Activated CD4-positive, alpha-beta T cell treated with anti-CD3 and anti-CD28 coated beads, Interleukin-2, amount 50 U/mL, for 48 hours (primary cell): Measurements from ENCODE around the gene ZNF581.

Source experiments
- DNase-seq, 2 experiments: peaks; one replicate each; pipeline ENCODE4 v3.0.0-alpha.2; 2020

The ZNF581 gene

DNA sequence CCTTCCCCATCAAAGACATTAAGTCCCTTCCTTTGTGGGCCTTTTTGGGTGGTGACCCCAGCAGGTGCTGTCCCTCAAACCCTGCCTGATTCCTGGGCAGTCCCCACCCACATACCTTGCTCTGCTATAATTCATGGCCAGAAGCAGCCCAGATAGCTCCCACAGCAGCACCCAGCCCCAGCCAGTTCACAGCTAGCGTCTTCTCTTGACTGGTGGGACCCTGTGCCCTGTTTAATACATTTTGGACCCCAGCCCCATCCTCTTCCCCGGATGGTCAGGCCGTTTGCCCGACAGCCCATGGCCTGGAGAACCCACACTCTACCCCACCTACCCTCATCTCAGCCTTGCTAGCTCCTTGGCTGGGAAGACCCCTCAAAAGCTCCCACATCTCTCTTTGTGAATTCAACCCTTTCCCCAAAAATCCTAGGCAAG is 6.7 kb downstream of the ZNF581 start:
- DNase-seq: peak; percentile 32 to 41

DNA sequence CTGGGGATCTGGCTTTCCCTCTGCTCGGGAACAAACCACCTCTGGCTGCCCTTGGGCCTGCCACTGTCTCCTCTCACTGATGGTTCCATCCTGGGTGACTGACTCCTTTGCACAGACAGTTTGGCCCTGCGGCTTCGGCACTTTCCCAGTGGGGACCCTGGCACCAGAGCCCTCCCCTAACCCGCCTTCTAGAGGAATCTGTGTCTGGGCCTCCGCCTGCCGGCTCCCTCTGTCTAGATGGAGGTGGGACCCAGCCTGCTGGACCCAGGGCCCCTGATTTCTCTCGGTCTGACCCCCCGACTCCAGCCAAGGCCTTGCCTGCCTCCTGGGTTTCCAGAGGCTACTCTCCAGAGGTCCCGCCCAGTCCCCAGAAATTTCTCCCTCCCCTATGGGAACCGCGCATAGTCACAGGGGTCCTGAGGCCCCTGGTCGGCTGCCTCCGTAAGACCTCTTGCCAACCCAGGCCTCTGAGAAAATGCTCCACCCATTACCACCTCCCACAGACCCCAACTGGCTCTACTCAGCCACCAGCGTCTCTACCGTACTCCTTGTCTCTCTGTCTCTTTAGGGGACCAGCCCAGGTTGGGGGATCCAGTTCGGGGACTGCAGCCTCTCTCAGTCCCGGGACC is 7.3 kb downstream of the ZNF581 start:
- no peak for DNase-seq

DNA sequence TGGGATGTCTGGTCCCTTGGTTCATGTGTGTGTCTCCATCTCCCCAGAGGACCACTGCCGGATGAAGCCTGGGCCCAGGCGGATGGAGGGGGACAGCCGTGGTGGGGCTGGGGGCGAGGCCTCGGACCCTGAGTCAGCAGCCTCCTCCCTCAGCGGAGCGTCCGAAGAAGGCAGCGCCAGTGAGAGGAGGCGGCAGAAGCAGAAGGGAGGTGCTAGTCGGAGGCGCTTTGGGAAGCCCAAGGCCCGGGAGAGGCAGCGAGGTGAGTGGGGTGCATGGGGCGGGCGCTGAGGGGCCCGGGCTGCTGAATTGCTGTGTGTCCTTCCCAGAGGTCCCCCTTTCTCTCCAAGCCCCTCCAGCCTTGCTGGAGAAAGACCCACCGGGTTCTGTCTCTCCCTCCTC is 7.8 kb downstream of the ZNF581 start:
- DNase-seq: no peak

DNA sequence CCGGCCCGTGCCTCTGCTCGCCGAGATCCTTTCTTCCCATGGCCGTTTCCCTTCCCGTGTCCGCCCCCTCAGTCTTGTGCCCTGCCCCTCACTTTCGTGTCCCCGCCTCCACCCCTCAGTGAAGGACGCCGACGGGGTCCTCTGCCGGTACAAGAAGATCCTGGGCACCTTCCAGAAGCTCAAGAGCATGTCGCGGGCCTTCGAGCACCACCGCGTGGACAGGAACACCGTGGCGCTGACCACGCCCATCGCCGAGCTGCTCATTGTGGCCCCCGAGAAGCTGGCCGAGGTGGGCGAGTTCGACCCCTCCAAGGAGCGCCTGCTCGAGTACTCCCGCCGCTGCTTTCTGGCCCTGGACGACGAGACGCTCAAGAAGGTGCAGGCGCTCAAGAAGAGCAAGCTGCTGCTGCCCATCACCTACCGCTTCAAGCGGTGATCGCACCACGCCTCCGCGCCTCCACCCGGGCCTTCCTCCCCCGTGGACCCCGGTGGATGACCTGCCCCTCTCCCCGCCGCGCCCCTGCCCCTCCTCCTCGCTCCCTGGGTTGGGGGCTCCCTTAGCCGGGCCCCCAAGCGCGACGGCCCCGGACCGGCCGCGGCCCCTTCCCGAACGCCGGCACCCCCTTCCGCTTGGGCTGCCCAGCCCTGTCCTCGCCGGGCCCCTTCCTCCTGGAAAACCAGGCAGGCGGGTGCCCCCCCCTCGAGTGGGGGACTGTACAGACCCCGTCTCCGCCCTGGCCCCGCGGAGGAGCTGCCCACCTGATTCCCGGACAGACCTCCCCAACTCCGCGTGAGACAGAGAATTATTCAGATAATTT is 9.1 kb downstream of the ZNF581 start:
- no peak for DNase-seq

DNA sequence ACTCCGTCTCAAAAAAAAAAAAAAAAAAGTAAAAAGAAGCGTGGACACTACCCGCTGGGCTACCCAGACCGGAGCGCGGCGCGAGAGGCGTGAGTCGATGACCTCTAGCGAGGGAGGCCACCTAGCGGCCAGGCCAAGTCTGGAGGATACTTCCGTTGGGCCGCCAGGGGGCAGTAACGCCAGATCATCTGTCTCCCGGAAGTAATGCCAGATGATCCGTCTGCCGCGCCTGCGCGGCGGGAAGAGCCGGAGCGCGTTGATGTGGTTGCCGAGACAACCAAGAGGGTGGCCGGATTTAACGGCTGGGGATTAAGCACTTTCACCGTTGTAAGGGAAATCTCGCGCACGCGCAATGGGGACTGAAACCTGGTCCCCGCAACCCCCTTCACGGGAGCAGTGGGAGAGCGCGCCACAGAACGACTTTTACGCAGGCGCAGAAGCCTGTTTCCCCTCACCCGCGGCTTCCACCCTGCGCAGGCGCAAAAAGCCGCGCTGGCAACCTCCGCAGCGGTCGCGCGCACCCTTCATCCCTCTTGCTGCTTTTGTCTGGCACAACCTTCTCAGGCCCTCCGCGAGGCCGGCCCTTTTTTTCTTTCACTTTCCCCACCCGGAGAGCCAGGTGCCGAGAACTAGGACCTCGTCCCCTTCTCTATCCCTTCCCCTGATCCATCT is 10.3 kb downstream of the ZNF581 start:
- DNase-seq: peak; percentile 96 to 97

DNA sequence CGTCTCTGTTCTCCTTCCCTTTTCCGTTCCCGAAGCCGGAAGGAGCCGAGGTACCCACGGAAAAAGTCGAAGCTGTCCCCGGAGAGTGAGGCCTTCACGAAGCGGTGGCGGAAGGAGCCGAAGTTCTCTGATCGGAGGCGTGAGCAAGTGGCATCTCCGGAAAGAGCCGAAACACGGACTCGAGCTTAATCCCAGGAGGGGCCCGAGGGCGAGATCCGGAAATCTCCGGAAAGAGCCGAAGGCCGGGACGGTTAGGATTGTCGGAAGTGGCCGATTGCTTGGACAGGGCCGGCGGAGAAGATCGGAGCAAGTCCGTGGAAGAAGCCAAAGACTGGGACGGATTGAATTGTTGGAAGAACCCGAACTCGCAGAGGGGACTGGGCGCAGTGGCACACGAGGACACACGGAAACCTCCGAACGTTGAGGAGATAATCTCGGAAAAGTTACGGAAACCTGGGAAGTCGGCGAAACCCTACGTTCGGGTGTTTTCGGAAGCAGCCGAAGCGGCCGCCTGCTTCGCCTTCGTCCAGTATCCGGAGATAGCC is 10.9 kb downstream of the ZNF581 start:
- peak; percentile 98 to 99 for DNase-seq

DNA sequence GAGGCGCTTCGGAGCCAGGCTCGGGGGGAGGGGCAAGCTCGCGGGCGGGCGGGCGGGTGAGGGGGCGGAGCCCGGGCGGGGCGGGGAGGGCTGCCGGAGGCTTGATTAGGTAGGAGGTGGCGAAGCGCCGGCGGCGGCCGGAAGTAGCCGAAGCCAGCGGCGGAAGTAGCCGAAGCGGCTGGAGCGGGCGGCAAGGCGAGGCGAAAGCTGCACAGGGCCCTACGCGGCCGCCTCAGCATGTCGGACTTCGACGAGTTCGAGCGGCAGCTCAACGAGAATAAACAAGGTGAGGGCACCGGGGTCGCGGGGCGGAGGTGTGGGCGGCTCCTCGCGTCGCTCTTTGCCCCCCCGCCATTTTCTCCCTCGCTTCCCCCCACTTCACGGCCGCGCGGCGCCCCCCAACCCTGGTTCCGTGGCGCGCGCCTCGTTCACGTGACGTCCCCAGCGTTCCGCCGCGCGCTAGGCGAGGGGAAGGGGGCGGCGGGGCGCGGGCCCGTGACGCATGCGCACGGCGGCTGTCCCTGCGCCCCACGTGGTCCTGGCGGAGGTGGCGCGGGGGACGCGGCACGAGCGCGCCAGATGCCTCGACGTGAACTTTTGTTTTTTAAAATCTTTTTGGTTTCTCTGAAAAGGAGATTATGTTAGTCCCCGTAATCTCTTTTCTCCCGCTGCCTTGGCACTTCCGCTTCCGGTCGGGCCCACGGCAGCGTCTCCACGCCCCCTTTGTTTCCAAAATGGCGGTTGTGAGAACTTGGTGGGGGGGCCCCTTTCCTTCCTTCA is 11.6 kb downstream of the ZNF581 start, which contains the start of gene U2AF2:
U2AF2 (plus strand) TSS at position 168 of the 780 bp plus-strand sequence; CDS start at position 238, 70 bp downstream.
- peak; percentile 95 to 96 for DNase-seq

DNA sequence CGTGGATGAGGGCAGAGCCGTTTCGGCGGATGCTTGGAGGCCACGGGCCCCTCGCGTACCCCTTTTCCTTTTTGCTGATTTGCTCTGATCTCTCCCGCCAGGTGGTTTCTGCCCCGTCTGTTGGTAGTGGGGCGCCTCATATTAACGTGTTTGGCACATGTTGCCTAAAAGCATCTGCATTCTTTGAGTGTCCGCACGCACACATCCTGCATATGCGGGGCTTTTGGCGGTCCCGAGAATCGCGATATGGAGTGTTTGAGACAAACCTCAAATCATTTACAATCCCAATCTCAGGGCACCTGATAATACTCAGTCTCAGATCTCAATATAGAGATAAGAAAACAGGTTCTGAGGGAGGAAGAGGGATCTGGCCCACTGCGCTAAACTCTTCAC is 12.2 kb downstream of the ZNF581 start:
- DNase-seq: no peak

DNA sequence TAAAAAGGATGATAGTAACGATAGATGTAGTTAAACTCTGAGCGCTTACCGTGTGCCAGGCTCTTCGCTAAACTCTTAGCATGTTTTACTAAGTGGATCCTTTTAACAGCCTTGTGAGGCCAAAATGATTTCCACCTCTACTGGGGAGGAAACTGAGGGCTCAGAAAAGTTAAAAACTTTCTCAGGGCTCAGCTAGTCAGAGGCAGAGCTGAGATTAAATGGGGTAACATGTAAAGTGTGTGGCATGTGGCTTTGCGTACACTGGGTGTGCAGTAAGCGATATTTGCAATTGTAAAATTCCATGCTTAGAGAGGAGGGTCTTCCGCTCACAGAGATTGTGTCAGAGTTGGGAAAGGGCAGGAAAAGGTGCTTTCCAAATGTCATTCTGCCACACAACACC is 13.1 kb downstream of the ZNF581 start:
- no peak for DNase-seq

DNA sequence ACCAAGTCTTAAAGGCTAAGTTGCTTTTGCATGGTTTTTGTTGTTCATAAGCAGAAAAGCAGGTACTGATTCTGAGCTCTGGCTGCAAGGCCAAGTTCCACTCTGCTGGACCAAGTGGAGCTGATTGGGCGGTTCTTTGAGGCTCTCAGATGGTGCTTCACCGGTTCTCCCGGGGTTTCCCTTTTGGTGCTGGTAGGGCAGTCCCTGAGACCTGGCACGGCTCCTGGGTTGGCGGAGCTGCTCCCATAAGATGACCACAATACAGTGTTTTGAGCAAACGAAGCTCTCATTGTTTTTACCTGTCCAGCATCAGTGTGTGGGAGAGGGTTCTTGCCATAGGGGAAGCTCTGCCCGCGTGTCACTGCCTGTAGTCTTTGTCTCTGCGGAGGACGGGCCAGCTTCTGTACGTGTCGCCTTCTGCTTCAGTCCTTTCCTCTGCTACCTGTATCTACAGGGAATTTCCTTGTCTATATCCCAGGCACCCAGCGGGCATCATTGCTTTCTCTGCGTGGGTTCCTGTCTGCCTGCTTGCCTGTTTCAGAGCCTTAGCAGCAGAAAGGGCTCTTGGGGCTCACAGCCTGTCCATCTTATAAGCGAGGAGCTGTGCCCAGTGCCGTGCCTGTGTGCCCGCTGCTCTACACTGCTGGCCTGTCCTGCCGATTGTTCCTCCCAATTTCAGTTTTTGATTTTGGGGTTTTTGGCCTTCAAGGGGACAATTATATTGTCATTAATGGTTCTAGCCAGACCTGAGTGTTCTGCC is 13.7 kb downstream of the ZNF581 start:
- DNase-seq: peak; percentile 31 to 54

DNA sequence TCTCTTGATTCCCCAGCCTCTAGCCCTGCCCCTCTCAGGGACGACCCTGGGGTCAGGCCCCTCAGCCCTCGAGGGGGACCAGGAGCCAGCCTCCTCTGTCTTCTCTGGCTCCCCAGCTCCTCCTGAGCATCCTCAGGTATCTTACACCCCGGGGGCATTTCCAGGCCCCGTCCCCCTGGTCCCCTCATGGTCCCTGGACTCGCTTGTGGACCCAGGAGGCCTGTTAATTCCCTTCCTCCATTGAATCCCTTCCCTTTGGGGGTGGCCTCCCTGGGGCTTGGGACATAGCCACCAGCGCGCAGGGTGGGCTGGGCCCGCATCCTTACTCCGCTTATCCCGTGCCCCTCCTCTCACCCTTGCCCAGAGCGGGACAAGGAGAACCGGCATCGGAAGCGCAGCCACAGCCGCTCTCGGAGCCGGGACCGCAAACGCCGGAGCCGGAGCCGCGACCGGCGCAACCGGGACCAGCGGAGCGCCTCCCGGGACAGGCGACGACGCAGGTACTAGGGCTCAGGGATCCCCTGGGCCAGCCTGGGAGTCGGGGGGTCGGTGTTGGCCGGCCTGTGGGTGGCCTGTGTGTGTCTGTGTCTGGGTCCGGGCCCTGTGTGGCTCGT is 15.5 kb downstream of the ZNF581 start:
- DNase-seq: no peak

DNA sequence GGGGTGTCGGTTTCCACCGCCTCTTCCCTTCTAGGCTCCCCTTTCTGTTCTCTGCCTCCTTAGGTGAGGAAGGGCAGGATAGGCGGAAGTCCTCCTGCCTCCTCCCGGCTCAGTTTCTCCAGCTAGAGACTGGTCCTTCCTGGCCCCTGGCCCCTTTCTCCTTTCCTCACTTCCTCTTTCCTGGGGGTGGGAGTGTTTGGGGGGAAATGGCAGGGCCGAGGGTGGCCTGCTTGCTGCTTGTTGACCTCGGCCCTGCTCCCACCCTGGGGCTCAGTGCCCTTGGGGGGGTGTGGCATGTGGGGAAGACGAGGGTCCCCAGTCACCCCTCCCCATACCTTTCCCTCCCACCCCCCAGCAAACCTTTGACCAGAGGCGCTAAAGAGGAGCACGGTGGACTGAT is 16.4 kb downstream of the ZNF581 start:
- DNase-seq: no peak

DNA sequence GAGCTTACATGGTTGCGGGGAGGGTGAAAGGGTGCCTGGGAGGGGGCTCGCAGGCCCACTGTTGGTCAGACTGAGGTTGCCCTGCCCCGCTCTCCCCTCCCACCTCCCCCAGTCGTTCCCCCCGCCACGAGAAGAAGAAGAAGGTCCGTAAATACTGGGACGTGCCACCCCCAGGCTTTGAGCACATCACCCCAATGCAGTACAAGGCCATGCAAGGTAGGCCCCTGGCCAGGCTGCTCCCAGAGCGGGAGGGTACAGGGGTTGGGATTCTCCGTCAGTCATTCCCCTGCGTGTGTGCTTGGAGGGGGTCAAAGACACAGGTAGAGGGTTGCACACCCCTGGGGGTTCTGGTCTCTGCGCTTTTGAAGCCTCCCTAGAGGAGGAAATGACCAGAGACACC is 17.0 kb downstream of the ZNF581 start:
- no peak for DNase-seq

DNA sequence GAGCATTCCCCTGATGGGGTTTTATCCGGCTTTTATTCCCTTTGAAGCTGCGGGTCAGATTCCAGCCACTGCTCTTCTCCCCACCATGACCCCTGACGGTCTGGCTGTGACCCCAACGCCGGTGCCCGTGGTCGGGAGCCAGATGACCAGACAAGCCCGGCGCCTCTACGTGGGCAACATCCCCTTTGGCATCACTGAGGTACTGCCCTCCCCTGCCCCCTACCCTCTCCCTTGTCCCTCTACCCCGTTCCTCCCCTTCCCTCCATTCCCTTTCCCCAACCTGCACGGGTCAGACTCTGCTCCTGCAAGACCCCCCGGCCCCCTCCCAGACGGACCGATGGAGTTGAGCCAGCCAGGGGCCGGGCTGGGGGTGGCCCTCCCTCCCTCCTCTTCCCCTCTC is 17.5 kb downstream of the ZNF581 start:
- DNase-seq: no peak

DNA sequence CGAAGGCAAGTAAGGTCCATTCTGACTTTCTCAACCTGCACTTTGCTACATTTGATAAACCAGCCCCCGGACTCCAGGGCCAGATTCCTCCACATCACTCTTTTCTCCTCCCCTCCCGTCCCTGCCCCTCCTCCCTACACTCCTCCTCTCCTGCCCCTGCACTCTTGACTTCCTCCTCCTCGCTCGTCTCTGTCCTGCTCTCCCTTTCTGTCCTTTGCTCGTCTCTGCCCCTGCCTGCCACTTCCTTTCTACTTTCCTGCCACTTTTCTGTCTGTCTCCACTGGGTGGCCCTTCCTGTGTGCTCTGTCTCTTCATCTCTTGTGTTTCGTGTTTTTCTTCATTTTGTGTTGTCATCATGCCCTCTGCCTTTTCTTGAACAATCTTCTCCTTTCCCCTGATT is 18.4 kb downstream of the ZNF581 start:
- no peak for DNase-seq

DNA sequence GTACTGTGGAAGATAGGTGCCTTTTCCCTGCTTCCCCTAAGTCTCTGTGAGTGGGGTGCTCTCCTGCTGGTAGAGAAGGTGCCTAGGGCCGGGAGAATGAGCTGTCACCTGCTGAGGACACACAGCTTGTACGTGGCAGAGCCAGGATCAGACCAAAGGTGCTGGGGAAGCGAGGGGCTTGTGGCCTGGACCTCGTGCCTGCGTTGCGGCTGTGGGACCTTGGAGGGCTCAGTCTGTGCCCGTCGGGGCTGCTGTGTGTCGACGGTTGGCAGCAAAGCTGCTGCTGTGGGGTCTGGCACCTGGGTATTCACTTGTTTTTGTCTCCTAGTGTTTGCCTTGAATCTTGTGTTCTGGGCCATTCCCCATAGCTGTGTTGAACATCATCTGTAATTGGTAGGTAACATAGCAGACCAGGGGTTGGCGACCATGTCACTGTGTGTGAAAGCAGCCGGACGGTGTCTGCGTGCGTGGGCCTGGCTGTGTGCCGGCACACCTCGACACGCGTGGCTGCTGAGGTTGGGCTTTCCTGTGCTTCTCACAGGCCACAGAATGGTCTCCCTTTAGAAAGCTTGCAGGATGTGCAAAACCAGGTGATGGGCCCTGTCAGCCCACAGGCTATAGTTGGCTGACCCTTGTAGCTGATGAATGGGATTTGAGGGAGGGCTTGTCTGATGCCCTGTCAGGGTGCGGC is 20.5 kb downstream of the ZNF581 start:
- no peak for DNase-seq

DNA sequence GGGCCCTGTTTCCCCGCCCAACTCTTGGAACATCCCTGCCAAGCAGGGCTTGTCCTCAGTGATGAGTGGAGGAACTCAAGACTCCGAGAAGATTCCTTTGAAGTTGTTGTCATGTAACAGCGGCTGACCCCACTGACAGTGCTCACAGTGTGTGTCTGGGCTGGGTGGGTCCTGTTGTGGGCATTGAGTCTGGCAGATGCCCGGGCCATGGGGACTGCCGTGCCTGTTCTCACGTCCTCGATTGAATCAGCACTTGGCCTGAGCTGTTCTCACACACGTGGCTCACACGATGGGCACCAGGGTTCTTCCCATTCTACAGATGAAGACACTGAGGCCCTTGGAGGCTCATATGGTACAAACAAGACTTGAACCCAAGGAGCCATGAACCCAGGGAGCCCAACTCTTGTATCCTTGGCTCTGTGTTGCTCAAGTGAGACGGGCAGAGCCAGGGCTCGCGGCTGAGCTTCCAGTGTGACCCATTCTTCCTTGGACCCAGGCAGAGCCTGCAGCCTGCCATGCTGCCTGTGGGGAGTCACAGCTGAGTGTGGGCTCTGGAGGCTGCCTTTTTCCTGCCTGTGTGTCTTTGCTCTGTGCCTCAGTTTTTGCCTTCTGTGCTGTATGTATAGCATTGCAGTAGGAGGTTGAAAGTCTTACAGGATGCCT is 23.0 kb downstream of the ZNF581 start:
- DNase-seq: no peak

DNA sequence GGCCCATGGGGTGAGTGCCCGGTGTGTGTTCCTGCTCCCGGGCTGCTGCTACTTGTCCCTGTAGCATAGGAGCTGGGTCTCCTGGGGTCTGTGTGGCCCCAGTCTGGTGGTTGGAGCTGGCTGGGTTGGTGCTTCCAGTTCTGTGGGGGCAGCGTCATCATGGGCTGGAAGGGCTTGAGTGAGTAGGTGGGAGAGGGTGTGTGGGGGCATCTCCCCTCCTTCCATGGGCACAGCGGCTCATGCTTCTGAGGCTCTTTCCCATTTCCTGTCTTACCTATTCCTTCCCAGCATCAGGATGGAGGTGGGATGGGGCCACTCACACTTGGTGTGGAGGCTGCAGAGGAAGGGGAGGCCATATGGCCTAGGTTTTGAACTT is 23.5 kb downstream of the ZNF581 start:
- DNase-seq: no peak

DNA sequence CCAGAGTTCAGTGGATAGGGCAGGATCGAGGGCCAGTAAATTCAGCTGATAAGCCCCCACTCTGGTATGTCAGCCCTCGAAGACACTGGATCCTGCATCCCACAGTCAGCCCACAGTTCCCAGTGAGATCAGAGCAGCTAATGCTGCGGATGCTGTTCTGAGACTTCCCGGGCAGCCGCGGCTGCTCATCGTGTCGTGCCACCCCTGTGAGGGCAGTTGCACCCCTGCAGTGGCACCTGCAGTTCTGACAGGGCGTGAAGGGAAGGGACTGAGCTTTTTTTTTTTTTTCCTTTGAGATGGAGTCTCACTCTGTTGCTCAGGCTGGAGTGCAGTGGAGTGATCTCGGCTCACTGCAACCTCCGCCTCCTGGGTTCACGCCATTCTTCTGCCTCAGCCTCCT is 24.1 kb downstream of the ZNF581 start:
- DNase-seq: no peak

DNA sequence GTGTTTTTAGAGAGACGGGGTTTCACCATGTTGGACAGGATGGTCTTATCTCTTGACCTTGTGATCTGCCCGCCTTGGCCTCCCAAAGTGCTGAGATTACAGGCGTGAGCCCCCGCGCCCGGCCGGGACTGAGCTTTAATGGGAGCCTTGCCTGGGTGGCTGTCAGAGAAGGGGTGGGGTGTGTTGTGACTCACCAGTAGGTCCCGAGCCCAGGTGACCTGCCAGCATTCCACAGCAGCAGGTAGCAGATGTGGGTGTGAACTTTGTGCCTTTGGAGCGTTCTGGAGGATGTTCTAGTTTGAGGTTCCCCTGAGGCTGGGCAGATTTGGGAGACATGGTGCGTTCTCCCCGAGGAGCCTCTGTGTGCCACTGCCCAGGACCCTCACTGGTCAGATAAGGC is 24.5 kb downstream of the ZNF581 start:
- DNase-seq: no peak
